Neural crest cell (in vitro differentiated cells): Measurements from ENCODE around the gene TBX4. TPM values are rescaled to one million over a fixed set of nuclear protein-coding genes. Genes with fewer than 3 reads are reported as not detected.

Experiments used
- DNase-seq: peaks from one replicate; pipeline ENCODE4 v3.0.0; 2021; ENCODE audit warnings: low read depth, mixed read lengths, low spot score
- H3K27ac Mint-ChIP-seq: one replicate; pipeline ENCODE4 v1.8.0; 2021; ENCODE audit warnings: mild to moderate bottlenecking, mixed read lengths; ENCODE audit not compliant: unreplicated experiment
- H3K27me3 Mint-ChIP-seq: 2 replicates; pipeline ENCODE4 v1.8.0; 2021; ENCODE audit warnings: low read depth, mild to moderate bottlenecking, mixed read lengths
- H3K36me3 Mint-ChIP-seq: 2 replicates; pipeline ENCODE4 v1.8.0; 2021; ENCODE audit warnings: low read depth, mild to moderate bottlenecking, mixed read lengths
- H3K4me1 Mint-ChIP-seq: 2 replicates; pipeline ENCODE4 v1.8.0; 2021; ENCODE audit warnings: mixed read lengths
- H3K4me3 Mint-ChIP-seq: one replicate; pipeline ENCODE4 v1.8.0; 2021; ENCODE audit warnings: mild to moderate bottlenecking, mixed read lengths
- H3K9me3 Mint-ChIP-seq: 2 replicates; pipeline ENCODE4 v1.8.0; 2021; ENCODE audit warnings: mixed read lengths
- total RNA-seq: library from RNA; stranded (reverse); gene quantifications from 2 replicates; pipeline ENCODE4 v1.2.1, GENCODE V29; 2021
- TF ChIP-seq, protein P1 (sequence below): fragments of 200-600 bp; sonication (generic); conservative IDR thresholded peaks from 2 replicates; pipeline ENCODE4 v1.5.0; 2021; ENCODE audit warnings: antibody characterized with exemption, mild to moderate bottlenecking

TBX4 gene
- total RNA-seq, 1 donor from 2014 or later, result not detected

- Mint-ChIP-seq H3K9me3 (no peaks in the 10 kb centered on the region), H3K4me3 (peak overlapping the region; percentile 82), H3K4me1 (peaks cover 23% of the 10 kb centered on the region), H3K36me3 (peaks cover 8% of the 10 kb centered on the region), H3K27ac (no peak overlapping the region), H3K27me3 (peaks cover 77% of the 10 kb centered on the region)
- TF ChIP-seq, protein P1, sequence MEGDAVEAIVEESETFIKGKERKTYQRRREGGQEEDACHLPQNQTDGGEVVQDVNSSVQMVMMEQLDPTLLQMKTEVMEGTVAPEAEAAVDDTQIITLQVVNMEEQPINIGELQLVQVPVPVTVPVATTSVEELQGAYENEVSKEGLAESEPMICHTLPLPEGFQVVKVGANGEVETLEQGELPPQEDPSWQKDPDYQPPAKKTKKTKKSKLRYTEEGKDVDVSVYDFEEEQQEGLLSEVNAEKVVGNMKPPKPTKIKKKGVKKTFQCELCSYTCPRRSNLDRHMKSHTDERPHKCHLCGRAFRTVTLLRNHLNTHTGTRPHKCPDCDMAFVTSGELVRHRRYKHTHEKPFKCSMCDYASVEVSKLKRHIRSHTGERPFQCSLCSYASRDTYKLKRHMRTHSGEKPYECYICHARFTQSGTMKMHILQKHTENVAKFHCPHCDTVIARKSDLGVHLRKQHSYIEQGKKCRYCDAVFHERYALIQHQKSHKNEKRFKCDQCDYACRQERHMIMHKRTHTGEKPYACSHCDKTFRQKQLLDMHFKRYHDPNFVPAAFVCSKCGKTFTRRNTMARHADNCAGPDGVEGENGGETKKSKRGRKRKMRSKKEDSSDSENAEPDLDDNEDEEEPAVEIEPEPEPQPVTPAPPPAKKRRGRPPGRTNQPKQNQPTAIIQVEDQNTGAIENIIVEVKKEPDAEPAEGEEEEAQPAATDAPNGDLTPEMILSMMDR, result no peak
- DNase-seq, result no peak
Observed at GRCh38 chr17:61408151-61409041, 43.8 kb upstream of the TBX4 start.

- Mint-ChIP-seq H3K4me3 (peak overlapping the region; percentile 90), H3K9me3 (no peaks in the 10 kb centered on the region), H3K27me3 (peaks cover 68% of the 10 kb centered on the region), H3K36me3 (peaks cover 2% of the 10 kb centered on the region), H3K4me1 (peaks cover 19% of the 10 kb centered on the region), H3K27ac (no peak overlapping the region)
- TF ChIP-seq, protein P1, result peak; percentile 62
- DNase-seq, result no peak
Observed at GRCh38 chr17:61409301-61410112, 42.7 kb upstream of the TBX4 start.

DNA sequence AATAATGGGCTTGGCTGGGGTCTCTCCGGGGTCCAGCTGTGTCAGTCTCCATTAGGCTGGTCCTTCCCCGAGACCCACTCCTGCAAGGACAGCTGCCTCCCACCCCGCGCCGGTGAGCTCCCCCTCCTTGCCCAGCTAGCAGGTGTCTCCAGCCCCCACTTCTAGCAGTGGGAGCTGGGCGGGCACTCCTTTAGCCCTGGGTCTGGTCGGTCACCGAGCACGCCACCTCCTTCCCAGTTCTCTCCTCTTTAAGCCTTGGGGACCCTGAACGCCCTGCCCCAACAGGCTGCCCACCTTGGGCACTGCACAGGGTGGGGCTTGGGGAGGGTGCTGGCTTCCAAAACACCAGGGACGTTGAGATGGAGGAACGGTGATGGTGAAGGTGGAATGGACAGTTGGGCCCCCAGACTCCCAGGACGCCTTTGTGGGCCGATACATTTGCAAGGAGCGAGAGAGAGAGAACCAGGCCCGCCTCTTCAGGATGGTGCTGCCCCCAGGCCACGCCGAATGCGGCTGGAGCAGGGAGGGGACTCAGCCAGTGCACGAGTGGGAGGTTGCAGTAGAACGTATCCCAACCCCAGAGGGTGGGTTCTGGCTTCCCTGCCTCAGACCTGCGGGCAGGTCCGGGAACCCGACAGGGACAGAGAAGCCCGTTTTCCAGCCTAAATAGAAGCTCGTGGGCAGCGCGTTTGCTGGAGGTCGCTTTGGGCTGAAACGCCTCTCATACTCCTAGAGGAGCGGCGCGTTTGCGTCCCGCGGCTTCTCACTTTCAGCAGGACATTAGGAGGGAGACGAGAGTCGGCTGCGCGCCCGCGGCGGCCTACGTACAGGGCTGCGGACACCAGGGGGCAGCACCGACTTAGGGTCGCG lies 41.8 kb upstream of the TBX4 start:
- peaks cover 60% of the 10 kb centered on the region for H3K27me3 Mint-ChIP-seq
- peaks cover 19% of the 10 kb centered on the region for H3K4me1 Mint-ChIP-seq
- TF ChIP-seq, protein P1, result peak; percentile 66
- H3K27ac Mint-ChIP-seq, result no peak overlapping the region
- peaks cover 2% of the 10 kb centered on the region for H3K36me3 Mint-ChIP-seq
- peak overlapping the region; percentile 90 for H3K4me3 Mint-ChIP-seq
- peak; percentile 88 for DNase-seq
- H3K9me3 Mint-ChIP-seq, result no peaks in the 10 kb centered on the region

- DNase-seq, result no peak
- H3K9me3 Mint-ChIP-seq, result no peaks in the 10 kb centered on the region
- peaks cover 57% of the 10 kb centered on the region for H3K27me3 Mint-ChIP-seq
- H3K4me3 Mint-ChIP-seq, result peak overlapping the region; percentile 90
- peaks cover 19% of the 10 kb centered on the region for H3K4me1 Mint-ChIP-seq
- H3K27ac Mint-ChIP-seq, result no peak overlapping the region
- H3K36me3 Mint-ChIP-seq, result peaks cover 2% of the 10 kb centered on the region
- TF ChIP-seq, protein P1, result no peak
Observed at GRCh38 chr17:61411011-61411260, 41.3 kb upstream of the TBX4 start.
